GM18519 (cell line): ENCODE measurements around the gene FUBP3.

ENCODE experiments used
- ATAC-seq: cut with Tn5 transposase; IDR thresholded peaks from one replicate; pipeline ENCODE4 v1.9.1; 2021; ENCODE audit warnings: mild to moderate bottlenecking, moderate library complexity; ENCODE audit not compliant: unreplicated experiment, low FRiP score

FUBP3 gene

DNA sequence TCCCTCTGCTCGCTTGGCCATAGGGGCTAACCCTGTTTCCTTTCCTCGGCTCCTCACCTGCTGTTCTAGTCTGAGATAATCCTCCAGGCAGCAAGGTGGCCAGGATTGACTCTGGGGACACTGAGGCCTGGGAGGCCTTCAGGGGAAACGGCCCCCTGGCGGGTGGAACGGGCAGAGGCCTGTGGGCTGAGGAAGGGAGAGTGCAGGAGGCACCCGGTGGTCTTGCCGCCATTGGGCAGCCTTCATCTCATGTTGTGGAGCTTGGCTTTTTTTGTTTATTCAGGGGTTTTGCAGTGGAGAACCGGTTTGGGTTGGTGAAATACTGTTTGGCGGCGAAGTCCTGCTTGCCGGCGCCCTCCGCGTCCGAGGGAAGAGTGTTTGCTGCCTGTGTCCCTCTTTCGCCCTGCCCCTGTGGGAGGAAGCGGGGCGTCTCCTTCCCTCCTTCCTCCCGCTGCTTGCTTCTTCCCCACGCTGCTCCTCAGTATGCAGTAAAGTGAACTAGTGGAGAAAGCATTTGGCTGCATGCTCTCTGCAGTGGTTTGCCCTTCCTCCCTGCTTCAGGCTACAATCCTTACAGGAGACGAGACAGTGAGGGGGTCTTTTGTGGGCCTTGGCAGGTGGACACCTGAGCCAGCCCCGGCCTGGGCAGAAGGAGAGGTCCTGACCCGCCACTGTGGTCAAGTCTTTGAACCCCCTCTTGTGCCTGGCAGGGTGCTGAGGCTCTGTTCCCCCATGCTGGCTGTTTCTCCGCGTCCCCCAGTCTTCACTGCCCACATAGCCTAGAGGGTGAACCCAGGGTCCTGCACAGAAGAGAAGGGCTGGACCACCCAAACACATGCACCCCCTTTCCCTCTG, 54.2 kb downstream of the FUBP3 start:
- ATAC-seq = no peak

DNA sequence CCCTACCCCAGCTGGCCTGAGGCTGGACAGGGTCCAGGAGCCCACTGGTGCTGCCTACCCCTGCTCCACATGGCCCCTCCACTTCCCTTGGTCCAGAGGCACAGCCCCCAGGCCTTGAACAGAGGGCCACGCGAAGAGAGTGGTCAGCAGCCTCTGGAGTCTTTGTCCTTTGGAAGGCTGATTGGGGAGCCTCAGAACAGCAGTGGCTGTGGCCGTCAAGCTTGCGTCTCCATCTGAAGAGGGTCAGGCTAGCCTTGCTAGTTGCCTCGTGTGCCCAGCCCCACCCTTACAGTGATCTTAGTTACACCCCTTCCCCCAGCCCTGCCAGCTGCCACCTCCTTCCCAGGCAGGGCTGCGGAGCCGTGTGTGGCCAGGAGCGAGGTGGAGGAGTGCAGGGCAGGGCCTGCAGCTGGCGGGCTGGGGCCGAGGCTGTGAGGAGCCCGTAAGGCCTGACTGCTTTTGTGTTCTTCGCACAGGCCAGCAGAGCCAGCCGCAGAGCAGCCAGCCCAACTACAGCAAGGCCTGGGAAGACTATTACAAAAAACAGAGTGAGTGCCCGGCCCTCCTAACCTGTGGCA, 54.9 kb downstream of the FUBP3 start:
- ATAC-seq = no peak

DNA sequence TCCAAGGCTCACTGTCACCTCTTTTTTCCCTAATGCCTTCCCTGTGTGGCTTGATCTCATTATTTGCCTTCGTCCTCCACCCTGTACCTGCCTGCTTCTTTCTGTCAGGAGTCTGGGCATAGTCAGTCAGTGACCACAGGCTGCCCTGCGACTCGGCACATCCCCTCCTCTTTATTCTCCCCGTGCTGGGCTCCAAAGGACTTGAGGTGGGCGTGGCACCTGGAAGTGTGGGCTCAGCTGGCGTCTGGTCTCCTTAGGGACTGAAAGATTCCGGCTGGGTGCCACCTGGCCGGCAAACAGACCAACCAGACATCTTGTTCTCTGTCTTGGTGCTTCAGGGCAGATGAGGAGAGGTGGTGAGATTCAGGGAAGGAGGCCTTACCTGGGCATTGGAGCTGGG, 55.4 kb downstream of the FUBP3 start:
- ATAC-seq = no peak

DNA sequence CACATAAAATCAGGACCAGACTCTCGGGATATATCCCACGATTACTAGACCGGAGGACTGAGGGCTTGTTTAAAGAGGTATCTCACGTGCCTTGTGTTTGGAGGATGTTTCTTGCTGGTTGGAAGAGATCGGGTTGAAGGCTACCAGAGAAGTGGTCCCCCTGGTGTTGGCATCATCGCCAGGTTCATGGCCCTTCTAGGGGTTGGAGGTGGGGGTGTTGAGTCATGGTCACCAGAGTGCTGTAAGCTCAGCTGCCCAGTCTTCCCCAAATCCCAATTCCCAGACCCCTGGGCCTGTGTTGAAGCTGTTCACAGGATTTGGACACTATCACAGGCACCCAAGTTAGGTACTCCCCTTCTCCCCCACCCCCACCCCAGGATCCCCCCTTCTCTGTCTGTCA, 55.9 kb downstream of the FUBP3 start:
- no peak for ATAC-seq

DNA sequence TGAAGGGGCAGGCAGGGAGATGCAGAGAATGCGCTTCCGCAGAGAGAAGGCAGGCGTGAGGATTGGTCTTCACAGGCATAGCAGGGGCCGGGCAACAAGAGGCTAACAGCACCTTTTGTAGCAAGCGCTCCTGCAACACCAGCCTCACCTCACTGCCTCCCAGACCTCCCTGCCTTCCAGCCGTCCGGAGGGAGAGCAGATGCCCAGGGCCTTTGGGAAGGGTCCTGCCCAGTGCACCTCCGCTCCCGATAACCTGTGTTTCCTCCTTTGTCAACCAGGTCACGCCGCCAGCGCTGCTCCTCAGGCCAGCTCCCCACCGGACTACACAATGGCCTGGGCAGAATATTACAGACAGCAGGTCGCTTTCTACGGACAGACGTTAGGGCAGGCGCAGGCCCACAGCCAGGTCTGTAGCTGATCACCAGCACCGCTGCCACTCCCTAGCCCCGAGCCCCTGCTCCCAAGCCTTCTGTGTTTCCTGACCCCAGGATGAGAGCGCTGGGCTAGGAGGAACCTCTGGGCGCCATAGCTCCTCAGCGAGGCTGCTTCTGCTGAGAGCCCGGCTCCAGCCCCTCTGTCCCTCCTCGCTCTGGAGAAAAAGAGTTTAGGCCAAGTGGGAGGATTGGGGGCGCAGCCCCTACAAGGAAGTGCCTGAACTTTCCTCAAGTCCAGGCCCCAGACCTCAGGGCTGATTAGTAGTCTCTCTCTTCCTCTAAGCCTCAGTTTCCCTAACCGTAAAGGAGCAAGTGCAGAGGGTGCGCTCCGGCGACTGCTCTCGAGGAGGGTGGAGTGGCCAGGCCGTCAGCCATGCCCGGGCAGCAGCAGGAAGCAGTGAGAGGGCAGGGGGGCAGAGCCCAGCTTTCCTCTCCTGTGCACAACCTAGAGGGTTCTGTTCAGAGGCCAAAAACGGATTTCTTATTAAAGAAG, 56.6 kb downstream of the FUBP3 start:
- no peak for ATAC-seq

DNA sequence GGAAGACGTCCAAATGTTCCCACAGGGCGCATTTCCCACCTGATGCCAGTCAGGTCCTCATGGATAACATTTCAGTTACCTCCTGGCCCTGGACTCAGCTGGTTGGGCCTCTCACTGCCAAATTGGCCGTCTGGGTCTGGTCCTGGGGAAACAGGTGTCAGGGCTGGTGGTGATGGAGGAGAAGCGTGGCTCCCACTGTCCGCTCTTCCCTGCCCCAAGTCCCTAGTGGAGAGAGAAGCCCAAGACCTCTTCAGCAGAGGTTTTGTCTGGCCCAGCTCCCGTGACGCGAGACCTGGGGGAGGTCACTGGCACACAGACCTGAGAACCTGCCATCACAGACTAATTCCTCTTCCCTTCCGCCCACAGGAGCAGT, 57.3 kb downstream of the FUBP3 start:
- ATAC-seq = no peak

DNA sequence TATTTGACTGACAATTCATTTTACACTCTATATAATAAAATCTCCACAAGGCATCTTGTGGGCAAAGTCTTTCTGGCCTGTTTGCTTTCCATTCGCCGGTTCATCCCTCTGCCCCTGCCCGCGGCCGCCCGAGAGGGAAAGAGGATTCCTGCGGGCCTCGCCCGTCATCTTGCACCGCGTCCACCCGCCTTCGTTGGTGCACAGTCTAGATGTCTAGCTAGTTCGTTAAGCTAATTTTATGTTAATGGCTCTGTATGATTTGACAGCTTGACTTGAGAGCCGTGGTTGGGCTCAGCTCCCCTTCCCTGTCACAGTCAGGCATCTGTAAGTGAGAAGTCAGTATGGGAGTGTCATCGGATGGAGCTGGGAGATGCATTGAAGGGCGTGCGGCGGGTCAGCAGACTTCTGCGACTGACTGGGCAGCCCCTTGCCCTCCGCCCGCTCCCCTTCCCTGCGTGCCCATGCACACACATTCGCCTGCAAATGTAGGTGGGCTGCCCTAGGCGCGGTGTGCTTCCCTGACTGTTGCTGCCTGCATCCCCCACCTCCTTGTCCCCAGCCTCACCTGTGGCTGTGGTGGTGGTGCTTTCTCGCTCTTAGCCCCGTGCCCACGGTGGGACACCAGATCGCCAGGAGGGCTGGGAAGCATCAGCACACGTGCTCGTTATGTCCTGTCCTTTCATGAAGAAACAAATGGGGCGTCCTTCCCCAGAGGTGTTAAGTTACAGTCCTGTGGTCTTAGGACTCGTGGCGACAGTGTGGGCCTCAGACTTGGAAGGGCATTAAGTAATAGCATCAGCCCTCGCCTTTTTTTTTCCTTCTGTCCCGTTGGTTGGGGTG, 59.1 kb downstream of the FUBP3 start:
- ATAC-seq = no peak

DNA sequence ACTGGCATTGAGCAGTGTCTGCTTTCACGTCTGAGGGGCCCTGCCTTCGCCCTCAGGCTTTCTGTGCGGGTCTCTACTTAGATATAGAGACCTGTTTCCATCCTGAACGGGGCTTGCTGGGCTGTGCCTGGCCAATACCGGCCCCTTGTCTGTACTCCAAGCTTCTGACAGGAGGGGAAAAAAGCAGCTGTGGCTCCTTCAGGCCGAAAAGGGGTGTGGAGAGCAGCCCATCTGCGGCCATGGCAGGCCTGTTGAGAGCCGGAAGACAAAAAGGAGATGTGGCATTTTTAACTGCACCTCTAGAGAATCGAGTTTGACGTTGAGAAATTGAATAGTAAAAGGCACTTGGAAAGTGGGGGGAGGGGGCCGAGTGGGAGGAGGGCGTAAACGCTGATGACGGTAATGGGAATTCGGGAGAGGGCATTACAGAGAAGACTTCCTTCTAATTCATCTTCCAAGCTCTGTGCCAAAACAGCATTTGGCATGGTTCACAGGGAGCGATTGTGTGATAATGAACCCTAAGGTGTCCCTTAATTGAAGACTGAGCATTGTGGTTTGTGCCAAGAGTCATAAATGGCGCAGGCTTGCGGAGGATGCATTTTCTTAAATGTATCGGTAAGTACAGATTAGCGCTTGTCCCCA, 59.9 kb downstream of the FUBP3 start:
- no peak for ATAC-seq

DNA sequence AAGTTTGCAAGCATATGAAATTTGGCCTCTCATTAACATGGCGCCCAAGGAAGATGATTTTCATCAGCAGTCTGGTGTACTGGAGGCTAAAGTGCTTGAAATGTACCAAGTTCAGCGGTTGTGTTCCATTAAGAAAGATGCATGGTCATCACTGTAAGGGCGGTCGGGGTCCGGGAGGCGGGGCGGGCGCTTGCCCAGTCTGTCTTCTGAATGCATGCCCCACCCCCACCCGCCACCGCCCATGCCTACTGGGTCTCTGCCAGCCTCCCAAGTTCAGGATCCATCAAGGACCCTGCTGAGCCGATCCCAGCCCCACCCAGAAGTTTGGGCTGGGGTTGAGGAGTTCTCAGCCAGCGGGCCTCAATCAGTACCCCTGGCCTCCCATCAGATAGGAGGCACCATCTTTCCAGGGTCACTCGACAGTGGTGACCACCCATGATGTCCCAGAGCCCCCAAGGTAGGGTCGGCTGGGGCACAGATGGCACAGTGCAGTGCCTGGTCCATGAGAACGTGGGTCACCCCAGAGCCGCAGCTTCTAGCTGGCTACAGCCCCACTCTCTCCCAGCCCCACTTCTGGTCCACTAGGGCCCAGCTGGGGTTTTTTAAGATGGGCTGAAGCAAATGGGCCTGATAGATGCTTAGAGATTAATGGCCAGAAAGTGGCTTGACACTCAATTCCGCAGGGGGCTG, 60.6 kb downstream of the FUBP3 start:
- no peak for ATAC-seq

DNA sequence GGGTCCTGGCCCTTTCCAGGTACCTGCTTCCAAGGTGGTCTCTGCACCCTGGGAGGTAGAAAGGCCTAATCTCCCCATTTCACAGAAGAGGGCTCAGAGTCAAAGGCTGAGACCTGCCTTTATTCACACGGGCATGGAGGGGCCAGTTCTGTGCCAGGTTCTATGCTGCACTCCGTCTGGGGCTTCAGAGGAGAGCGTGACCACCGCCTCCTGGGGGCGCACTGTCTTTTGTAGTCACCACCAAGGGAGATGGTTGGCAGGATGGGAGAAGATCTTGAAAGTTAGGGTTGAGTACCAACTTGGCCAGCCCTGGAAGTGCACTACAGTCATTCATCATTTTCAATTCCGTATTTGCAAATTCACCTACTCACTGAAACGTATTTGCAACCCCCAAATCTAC, 61.3 kb downstream of the FUBP3 start:
- no peak for ATAC-seq

DNA sequence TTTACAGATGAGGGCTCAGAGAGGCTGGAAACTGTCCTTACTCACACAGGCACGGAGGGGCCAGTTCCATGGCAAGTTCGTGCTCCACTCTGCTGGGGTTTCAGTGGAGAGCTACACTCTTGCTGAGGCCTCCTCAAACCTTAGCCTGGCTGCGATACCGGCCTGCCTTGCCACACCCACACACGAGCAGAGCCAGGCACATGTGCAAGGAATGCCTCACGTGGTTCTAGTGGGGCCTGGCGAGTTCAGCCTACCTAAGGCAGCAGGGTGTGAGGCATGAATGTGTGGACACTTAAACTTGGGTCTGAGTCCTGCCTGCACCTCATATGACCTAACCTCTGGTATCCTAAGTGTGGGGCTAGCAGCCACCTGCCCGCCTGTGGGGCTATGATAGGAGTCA, 63.5 kb downstream of the FUBP3 start:
- no peak for ATAC-seq

DNA sequence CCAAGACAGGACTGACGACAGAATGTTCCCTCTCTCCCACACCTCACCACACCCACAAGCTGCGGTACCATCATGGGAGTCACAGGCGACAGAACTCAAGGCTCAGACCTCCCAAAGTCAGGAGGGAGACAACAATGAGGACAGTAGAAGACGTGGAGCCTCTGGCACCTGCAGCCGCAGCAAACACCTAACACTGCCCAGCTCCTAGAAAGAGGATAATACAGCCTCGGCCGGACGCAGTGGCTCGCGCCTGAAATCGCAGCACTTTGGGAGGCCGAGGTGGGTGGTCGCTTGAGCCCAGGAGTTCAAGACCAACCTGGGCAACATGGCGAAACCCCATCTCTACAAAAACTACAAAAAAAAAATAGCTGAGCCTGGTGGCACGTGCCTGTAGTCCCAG, 71.8 kb downstream of the FUBP3 start:
- ATAC-seq = no peak

DNA sequence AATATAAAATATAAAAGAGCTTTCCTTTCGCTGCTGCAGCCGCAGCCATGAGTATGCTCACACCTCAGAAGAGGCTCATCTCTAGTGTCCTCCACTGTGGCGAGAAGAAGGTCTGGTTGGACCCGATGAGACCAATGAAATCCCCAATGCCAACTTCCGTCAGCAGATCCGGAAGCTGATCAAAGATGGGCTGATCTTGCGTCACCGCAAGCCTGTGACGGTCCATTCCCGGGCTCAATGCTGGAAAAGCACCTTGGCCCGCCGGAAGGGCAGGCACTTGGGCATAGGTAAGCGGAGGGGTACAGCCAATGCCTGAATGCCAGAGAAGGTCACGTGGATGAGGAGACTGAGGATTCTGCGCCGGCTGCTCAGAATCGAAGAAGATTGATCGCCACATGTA, 72.4 kb downstream of the FUBP3 start:
- no peak for ATAC-seq

DNA sequence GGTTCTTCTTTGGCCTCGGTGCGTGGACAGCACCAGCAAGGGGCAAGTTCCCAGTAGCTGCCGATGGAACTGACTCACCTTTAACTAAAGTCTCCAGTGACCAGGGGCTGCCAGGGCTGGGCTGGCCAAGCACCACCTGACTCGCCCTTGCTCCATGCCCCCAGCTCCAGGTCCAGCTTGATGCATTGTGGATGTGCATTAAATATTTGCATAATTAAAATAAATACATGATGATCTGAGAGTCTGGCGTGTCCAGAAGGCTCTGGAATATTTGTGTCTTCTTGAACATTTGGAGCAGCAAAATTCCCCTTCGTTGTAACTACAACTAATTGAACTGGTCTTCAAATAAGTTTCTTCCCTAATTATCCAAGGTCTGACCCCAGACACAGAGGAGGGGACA, 75.5 kb downstream of the FUBP3 start:
- ATAC-seq = no peak

DNA sequence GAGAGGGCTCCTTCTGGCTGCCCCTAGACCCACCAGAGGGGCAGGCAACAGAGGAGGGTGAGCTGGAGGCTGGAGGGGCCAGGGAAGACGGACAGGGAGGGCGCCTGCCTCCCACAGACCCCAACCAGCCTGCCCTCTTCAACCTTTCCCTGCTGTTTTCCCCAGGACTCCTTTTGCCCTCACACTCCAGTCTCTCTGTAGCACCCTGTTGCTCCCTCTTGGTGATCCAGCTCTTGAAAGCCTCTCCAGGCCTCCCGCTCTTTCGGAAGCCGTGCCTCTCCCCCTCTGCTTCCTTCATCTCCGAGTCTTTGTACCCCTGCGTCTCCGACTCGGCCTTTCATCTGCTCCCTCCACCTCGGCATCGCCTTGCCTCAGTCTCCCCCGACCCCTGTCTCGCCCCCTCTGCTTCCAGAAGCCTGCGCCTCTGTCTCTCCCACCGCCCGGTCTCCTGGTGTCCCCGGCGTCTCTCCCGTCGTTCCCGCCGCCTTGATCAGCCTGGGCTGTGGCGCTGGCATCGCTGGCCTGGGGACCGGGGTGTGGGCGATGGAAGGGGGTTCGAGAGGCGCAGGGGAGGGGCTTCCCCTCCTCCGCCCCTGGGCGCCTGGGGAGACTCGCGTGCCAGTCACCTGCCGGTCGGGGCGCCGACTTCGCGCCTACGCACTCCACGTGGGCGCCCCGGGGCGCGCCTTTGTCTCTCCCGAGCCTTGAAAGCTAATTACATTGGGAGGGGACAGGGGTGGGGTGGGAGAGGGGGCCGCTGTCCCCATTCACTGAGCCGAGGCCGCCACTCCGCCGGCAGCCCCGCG, 79.7 kb downstream of the FUBP3 start:
- no peak for ATAC-seq

DNA sequence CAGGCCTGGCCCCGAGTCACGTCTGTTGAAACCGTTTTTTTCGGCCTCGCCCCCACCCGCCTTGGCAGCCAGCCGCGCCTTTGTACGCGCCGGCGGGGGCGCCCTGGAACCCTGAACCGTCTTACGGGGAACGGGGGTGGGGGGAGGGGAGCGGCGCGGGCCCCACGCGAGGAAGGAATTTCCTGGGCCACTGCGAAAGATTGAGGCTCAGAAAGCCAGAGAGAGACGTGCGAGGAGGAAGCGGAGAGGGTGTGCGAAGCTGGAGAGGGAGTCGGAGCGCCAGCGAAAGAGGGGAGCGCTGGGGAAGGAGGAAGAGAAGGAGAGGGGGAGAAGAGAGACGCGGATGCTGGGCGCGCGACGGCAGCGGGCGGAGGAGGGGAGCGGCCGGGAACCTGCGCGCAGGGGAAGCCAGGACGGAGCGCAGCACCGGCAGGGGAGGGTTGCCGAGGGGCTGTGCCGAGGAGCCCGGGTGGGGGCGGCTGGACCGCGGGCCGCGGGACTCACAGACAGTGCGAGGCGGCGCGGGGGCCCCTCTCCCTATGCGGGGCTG, 80.4 kb downstream of the FUBP3 start:
- no peak for ATAC-seq

DNA sequence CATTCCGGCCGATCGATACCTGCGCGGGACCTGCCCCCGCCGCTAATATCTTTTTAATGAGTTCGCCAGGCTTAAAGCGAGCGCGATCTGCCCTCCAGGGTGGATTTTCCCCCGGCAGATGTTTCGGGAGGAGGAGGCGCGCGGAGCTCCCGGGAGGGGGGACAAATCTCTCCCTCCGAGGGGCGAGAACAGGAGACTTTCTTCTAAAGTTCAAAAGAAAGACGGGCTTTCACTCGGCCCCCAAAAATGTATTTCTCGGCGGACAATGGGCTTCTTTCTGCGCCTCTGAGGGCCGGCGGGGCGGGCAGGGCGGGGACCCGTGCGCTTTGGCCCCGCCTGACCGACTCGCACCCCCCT, 80.9 kb downstream of the FUBP3 start:
- ATAC-seq = no peak

DNA sequence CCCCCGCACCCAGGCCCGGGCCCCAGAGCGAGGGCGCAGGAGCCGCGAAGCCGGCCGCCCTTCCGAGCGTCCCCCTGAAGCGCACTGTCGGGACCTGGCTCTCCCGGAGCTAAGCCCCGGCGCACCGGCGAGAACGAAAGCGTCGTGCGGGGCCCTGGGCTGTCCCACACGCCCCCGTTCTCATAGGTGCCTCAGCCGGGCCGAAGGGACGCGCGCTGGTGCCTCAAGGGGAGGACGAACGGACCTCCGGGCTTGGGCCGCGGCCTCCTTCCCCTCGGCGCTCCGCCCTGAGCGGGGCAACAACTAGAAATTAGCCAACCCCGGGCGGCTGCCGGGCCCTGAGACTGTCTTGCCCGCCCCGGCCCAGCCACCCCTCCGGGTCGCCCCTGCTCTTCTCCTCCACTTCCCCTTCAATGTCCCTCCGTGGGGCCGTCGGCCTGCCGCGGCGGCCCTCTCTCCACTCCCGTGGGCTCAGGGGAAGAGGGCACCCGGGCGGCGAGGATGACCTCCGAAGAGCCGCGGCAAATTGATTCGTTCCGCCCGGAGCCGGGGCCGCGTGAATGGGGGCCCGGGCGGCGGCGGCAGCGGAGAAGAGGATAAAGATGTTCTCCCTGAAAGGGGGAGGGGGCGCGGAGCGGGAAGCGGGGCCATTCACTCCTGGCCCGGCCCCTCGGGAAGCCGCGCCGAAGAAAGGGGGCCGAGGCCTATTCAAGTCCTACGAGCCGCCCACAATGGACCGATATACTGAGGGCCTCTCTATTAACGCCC, 81.5 kb downstream of the FUBP3 start:
- ATAC-seq = no peak
